Thoracic aorta endothelial cell (primary cell): ENCODE measurements around the gene MFSD12. TPM values are rescaled to one million over a fixed set of nuclear protein-coding genes. Genes with fewer than 3 reads are reported as not detected.

Source experiments
- small RNA-seq: library from RNA; depleted of rRNA; stranded (forward); fragments of <200 nt; gene quantifications from one replicate; pipeline ENCODE3, GENCODE V24; 2012
- total RNA-seq: library from RNA; depleted of rRNA; stranded (reverse); fragments of >200 nt; gene quantifications from 2 replicates; pipeline ENCODE4 v1.2.3, GENCODE V29; 2012

The MFSD12 gene
- total RNA-seq: 60.5 and 71.3 TPM in 2 replicates

DNA sequence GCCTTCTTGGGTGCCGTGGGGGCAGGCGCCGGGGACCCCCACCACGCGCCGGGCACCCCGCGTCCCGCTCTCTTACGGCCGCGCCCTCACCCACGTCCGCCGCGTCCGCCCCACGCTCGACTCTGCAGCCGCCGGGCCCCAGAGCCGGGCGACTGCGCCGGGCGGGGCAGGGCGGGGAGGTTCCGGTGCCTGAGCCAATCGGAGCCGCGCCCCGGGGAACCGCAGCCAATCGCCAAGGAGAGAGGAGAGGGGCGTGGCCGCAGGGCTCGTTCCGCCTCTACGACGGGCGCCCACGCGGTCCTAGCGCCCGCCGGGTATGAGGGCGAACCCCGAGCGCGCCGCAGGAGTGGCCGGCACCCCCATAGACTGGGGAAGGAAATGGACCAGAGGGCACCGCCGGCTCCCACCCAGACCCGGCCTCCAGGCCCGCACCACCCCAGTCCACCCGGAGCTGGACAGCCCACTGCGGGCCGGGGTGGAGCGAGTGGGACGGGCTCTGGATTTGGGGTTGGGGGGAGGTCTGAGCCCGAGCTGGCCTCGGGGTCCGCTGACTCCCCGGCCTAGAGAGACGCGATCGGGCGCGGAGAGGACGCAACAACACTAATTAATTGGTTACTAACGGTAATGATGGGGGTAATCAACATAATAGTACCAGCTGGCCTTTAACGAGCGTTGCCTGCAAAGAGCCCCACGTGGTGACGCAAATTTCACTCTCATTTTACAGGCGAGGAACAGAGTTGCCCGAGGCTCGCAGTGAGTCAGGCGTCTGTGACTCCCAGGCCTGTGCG lies at the start of gene MFSD12:
Gene MFSD12, minus strand, starts transcription at position 126 of the 788 bp plus-strand sequence. CDS start 183 bp downstream, outside the sequence.

DNA sequence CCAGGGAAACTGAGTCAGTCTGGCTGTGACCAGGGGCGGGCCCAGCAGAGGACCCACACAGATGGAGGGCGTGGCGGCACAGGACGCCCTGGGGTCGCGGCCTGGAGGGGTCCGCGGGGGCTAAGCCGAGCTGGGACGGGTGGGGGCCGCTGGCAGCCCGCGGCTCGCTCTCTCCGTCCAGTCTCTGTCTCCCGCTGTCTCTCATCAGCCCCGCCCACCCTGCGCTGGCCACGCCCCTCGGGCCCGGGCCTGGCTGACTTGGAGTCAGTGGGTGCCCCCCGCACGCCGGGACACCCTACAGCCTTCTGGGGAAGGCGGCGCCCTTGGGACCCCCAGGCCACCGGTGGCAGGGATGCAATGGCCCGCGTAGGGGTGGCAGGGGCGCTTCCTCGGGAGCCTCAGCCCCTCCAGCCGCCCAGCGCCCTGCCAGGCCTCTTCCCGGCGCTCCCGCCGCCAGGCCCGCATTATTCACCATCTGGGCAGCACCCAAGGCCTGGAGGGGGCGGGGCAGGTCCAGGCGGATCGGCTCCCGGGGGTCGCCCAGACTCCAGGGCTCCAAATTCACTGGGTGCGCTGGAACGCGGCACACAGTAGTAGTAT lies 49.4 kb upstream of the MFSD12 start, which contains the start of gene TBXA2R:
Gene TBXA2R, minus strand, starts transcription at position 186 of the 600 bp plus-strand sequence. CDS start 6,241 bp downstream, outside the sequence.

DNA sequence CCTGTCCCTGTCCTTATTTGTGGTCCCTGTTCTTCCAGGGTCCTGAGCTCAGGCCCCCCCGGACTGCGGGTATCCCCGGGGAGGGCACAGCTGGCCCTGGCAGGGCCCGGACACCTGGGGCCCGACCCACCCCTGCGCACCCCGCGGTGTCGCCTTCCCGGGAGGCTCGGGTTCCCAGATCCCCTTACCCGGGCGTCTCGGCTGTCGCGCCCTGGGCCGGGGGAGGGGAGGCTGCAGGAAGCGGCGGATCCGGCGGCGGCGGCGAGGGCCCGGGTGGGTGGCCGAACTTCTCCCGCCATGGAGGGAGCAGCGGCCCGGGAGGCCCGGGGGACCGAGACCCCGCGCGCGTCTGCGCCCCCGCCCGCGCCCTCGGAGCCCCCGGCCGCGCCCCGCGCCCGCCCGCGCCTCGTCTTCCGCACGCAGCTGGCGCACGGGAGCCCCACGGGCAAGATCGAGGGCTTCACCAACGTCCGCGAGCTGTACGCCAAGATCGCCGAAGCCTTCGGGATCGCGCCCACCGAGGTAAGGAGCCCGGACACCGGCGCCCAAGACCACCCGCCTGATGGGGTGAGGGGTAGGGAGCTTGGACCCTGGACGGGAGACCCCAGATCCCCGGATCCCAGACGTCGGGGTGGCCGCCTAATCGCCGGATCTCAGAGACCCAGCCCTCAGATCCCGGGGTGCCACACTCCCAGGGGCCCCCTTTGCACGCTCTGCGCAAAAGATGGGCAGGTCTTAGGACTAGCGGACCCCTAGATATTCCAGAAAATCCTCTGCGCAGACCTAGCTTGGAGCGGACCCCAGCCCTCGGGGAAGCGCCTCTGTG lies 28.1 kb upstream of the MFSD12 start, which contains the start of gene GIPC3:
Gene GIPC3, plus strand, starts transcription at position 178 of the 826 bp plus-strand sequence. Its CDS starts 120 bp downstream, at position 298.

DNA sequence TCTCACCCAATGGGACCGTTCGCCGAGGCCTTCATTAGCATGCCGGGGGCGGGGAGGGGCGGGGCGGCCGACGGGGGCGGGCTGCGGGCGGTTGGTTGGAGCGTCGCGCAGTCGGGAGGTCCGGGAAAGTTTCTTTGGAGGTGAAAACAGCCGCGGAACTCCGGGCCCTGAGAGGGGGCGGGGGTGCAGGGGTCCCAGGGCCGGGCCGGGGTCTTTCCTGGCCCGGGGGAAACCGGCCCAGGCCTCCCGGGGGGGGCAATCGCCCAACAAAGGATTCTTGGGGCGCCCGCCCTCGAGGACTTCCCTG lies 15.4 kb upstream of the MFSD12 start, which contains the start of gene HMG20B:
Gene HMG20B, plus strand, starts transcription at position 90 of the 307 bp plus-strand sequence. CDS start 366 bp downstream, outside the sequence.

DNA sequence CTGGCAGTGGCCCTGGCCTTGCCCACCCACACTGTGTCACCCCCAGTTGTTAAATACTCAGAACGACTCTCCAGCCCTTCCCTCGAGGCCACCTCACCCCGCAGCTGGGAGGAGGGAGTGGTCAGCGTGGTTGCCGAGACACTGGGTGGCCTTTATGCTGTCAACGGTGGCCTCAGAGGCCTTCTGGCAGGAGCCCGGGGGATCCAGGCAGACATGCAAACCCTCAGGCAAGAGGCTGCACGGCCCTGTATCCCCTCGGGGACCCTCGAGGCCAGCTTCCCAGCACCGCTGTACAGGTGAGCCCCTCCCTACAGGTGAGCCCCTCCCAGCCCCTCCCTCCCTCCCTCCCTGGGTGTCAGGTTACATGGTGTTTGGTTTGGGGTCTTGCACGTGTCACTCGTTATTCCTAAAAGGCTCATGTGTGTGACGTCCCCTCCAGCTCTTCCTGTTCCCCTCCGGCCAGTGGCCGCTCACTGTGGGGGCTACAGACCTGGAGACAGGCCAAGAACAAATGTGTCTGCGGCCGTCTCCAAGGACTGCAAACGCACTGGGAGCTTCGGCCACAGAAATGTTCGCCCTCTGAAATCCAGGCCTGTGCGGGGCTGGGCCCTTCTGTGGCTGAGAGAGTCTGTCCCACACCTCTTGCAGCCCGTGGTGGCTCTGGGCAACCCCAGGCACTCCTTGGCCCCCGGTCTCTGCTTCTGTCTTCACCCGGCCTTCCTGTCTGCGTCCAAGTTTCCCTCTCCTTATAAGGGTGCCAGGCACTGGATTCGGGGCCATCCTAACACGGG lies 18.2 kb downstream of the MFSD12 start, which contains the start of gene TEKTIP1:
Gene TEKTIP1, plus strand, starts transcription at position 210 of the 791 bp plus-strand sequence. Its CDS starts 4 bp downstream, at position 214.

DNA sequence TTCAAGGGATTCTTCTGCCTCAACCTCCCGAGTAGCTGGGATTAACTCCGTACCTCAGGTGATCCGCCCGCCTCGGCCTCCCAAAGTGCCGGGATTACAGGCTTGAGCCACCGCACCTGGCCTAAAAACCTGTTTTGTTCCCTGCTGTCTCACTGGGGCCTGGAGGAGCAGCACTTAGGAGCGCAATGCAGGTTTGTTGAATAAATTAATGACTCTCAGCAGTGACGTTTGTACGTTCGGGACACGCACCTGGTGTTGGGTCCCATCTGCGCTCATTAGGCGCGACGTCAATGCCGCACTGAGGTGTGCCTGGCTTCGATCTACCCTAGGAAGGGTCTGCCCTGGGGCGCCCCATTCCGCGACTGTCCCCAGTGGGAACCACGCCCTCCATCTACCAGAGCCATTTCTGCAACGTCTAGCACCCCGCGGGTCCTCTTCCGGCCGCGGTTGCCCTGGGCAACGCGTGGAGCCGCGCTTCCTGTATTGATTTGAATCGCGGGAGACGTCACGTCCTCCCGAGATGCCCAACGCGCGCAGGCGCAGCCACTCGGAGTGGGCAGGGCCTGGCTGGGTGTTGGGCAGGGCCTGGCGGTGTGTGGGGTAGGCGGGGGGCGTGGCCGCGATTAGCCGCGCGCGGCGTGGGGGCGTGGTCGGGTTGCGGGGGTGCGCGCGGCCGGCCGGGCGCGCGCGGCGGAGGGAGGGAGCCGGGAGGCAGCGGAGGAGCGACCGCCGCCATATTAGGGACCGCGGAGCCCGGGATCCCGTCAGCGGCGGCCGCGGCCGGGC lies 51.6 kb downstream of the MFSD12 start, which contains the start of gene FZR1:
Gene FZR1, plus strand, starts transcription at position 714 of the 786 bp plus-strand sequence. CDS start 16,679 bp downstream, outside the sequence.

DNA sequence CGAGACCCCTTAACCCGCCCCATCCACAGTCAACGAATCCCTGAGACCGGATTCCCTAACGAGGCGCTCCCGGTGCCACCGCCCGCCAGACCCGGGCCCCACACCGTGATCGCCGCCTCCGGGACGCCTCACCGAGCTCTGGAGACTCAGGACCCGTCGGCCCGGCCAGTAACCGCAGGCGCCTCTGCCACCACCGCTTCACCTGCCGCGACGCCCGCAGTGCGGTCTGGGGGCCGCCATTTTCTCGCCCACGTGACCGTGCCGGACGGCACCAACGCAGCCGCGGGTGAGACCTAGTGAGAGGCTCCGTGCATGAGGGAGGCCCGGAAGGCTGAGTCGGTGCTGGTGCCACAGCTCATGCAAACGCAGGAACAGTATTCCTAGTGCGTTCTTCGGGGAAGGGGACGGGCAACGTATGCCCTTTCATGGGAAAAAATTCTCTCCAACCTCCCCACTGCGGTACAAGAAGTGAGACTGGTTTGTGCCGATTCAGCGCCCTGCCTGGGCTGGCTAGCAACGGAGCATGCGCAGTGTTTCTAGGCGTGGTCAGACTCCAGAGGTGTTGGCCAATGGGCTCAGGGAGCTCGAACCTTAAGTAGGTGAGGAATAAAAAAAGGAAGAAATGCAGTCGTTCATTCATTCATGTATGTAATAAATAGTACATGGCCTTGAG lies 56.8 kb downstream of the MFSD12 start, which contains the start of gene DOHH:
Gene DOHH, minus strand, starts transcription at position 246 of the 673 bp plus-strand sequence. CDS start 3,860 bp downstream, outside the sequence.

Small RNA genes within 50 kb of the gene (small RNA-seq; reads per million reads assigned to genes)
- not detected for gene AC005786.1
- not detected for gene RF00212

Other genes starting within 250 kb of the MFSD12 start
- 55.2 and 83.0 TPM in 2 replicates for gene NFIC, start 191.0 kb downstream of the MFSD12 start, total RNA-seq
- gene SMIM24, start 77.1 kb downstream of the MFSD12 start, total RNA-seq: not detected in 2 replicates
- not detected in 2 replicates for gene SMIM44, start 74.1 kb downstream of the MFSD12 start, total RNA-seq
- gene DOHH, start 56.9 kb downstream of the MFSD12 start, total RNA-seq: 9.6 and 10.1 TPM in 2 replicates
- 31.0 and 39.8 TPM in 2 replicates for gene FZR1, start 51.3 kb downstream of the MFSD12 start, total RNA-seq
- not detected in 2 replicates for gene TEKTIP1, start 18.4 kb downstream of the MFSD12 start, total RNA-seq
- gene HMG20B, start 15.4 kb upstream of the MFSD12 start, total RNA-seq: 77.7 and 82.0 TPM in 2 replicates
- 0.79 and 0.93 TPM in 2 replicates for gene GIPC3, start 27.9 kb upstream of the MFSD12 start, total RNA-seq
- gene TBXA2R, start 49.3 kb upstream of the MFSD12 start, total RNA-seq: 1.3 and 1.9 TPM in 2 replicates
- 24.5 and 27.1 TPM in 2 replicates for gene CACTIN, start 69.2 kb upstream of the MFSD12 start, total RNA-seq
- gene PIP5K1C, start 142.9 kb upstream of the MFSD12 start, total RNA-seq: 23.5 and 29.3 TPM in 2 replicates
- gene TJP3, start 150.8 kb upstream of the MFSD12 start, total RNA-seq: not detected in 2 replicates
- gene APBA3, start 204.1 kb upstream of the MFSD12 start, total RNA-seq: 17.7 and 18.6 TPM in 2 replicates
- 43.4 and 49.3 TPM in 2 replicates for gene MRPL54, start 205.1 kb upstream of the MFSD12 start, total RNA-seq
- not detected in 2 replicates for gene RAX2, start 214.6 kb upstream of the MFSD12 start, total RNA-seq
- 0.29 TPM in 1 of 2 replicates, not detected in the other for gene MATK, start 228.8 kb upstream of the MFSD12 start, total RNA-seq